Measurements from ENCODE around the gene ATL3. TPM values are rescaled to one million over a fixed set of nuclear protein-coding genes. Genes with fewer than 3 reads are reported as not detected.

ATL3 gene
- total RNA-seq, 2 donors from 2014 or later: 17.9 to 33.5 TPM

DNA sequence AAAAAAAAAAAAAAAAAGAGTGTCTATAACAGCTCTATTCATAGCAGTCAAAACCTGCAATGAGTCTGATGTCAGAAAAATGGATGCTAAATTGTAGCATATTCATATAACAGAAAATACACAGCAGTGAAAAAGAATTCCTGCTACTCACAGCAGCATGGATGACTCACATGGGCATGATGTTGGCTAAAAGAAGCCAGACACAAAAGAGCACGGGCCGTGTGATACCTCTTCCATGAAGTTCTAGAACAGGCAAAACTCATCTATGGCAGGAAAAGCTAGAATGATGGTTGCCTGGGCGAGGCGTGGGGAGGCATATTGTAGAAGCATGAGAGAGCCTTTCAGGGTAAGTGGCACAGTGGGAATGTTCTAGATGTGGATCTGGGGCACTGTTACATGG lies 75.9 kb downstream of the ATL3 start:
- TF ChIP-seq, protein P1, sequence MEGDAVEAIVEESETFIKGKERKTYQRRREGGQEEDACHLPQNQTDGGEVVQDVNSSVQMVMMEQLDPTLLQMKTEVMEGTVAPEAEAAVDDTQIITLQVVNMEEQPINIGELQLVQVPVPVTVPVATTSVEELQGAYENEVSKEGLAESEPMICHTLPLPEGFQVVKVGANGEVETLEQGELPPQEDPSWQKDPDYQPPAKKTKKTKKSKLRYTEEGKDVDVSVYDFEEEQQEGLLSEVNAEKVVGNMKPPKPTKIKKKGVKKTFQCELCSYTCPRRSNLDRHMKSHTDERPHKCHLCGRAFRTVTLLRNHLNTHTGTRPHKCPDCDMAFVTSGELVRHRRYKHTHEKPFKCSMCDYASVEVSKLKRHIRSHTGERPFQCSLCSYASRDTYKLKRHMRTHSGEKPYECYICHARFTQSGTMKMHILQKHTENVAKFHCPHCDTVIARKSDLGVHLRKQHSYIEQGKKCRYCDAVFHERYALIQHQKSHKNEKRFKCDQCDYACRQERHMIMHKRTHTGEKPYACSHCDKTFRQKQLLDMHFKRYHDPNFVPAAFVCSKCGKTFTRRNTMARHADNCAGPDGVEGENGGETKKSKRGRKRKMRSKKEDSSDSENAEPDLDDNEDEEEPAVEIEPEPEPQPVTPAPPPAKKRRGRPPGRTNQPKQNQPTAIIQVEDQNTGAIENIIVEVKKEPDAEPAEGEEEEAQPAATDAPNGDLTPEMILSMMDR (IDR thresholded peaks at IDR 0.05): no peak
- Histone ChIP-seq H3K9me3 (no peaks in the 10 kb centered on the region), H3K36me3 (peaks cover 61% of the 10 kb centered on the region), H3K27me3 (no peaks in the 10 kb centered on the region), H3K4me3 (no peak overlapping the region), H3K4me1 (no peaks in the 10 kb centered on the region), H3K27ac (no peak overlapping the region)
- no peak for DNase-seq (ENCODE audit: low spot score)

DNA sequence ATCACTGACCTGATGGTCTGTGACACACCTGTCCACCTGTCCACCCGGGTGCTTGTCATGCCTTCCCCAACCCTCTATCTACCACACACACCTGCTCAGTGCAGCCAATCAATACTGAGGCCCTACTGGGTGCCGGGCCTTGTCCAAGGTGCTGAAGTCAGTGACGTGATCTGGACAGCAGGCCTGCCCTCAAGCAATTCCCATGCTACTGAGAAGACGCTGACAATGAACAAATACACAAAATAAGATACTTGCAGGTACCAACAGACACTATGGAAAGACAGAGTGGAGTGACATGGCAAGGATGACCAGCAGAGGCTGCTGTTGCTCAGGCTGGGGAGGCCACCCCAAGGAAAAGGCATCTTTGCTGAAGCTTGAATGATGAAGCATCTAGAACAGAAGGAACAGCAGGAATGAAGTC lies 78.2 kb downstream of the ATL3 start:
- Histone ChIP-seq H3K36me3 (peaks cover 77% of the 10 kb centered on the region), H3K9me3 (no peaks in the 10 kb centered on the region), H3K27ac (no peak overlapping the region), H3K4me1 (no peaks in the 10 kb centered on the region), H3K4me3 (no peak overlapping the region), H3K27me3 (no peaks in the 10 kb centered on the region)
- no peak for DNase-seq (ENCODE audit: low spot score)
- TF ChIP-seq, protein P1 (IDR thresholded peaks at IDR 0.05): peak in 1 of 2 donors; percentile 51

DNA sequence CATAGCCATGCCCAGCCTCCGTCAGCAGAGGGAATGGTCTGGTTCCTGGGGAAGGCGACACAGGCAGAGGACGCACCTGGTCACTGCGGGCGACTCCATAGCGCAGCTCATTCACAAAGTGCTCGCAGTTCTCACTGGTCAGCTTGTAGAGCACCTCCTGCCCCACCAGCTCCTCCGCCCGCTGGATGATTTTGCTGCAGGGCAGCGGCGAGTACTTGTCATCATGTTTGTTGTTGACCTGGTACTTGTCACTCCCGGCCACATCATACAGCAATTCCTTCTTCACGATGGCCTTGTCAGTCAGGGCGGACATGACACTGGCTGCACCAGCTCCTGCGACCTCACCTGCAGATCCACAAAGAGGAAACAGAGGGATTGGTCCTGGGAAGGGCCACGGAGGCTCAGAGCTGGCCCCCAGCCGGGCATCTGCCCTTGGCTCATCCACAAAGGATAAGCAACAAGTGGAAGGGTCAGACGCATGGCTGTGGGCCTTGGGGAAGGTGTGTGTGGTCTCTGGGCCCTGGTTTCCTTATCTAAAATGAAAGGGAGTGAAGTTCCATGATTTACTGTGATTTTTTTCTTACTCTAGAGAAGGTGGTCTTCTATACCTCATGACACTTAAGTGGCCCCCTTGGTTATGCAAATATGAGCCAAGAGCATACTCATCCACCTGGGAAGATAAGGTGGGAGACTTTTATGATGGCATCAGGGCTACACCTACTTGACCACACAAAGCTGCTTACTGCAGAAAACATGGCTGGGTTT lies 81.0 kb downstream of the ATL3 start:
- peaks cover 78% of the 10 kb centered on the region for H3K36me3 ChIP-seq
- H3K4me3 ChIP-seq: no peak overlapping the region

DNA sequence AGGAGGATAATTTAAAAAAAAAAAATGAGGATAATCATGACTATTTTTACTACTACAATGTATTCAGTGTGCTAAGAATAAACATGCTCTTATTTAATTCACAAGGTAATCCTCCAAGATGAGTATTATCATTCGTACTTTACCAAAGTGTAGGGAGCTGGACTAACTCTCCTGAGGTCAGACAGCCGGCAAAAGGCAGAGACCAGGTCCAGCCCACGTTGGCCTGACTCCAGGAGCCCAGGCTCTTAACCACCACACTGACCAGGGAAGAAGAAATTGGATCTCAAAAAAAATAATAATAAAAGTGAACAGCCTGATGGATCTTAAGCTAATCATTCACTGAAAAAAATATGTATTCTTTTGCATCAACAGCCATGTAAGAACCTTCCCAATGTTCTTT lies 82.2 kb downstream of the ATL3 start:
- H3K27ac ChIP-seq: no peak overlapping the region
- DNase-seq (ENCODE audit: low spot score): no peak
- H3K36me3 ChIP-seq: peaks cover 77% of the 10 kb centered on the region

More for the DNA sequence above, 81.0 kb downstream of the ATL3 start:
- Histone ChIP-seq H3K27ac (no peak overlapping the region), H3K9me3 (no peaks in the 10 kb centered on the region), H3K4me1 (peaks cover 0 to 8% of the 10 kb centered on the region in 2 donors), H3K27me3 (no peaks in the 10 kb centered on the region)
- DNase-seq (ENCODE audit: low spot score): no peak
- TF ChIP-seq, protein P1 (IDR thresholded peaks at IDR 0.05): no peak

GRCh38 chr11:63586451-63587166 lies 84.6 kb downstream of the ATL3 start:
- Histone ChIP-seq H3K36me3 (peaks cover 72% of the 10 kb centered on the region), H3K4me1 (peaks cover 0 to 20% of the 10 kb centered on the region in 2 donors), H3K27me3 (no peaks in the 10 kb centered on the region), H3K9me3 (peaks cover 0 to 2% of the 10 kb centered on the region in 2 donors), H3K4me3 (no peak overlapping the region), H3K27ac (no peak overlapping the region)
- DNase-seq (ENCODE audit: low spot score): no peak
- TF ChIP-seq, protein P1 (IDR thresholded peaks at IDR 0.05): no peak

More for the DNA sequence above, 82.2 kb downstream of the ATL3 start:
- Histone ChIP-seq H3K4me1 (peaks cover 0 to 8% of the 10 kb centered on the region in 2 donors), H3K4me3 (no peak overlapping the region), H3K27me3 (no peaks in the 10 kb centered on the region), H3K9me3 (no peaks in the 10 kb centered on the region)
- TF ChIP-seq, protein P1 (IDR thresholded peaks at IDR 0.05): no peak
